CD14-positive monocyte (primary cell): ENCODE measurements around the gene CENPC. TPM values are rescaled to one million over a fixed set of nuclear protein-coding genes. Genes with fewer than 3 reads are reported as not detected.

ENCODE experiments used
- DNase-seq, 3 donors: peaks; one replicate each; pipeline ENCODE4 v3.0.0-alpha.2; 2011 to 2022
- H2AFZ ChIP-seq: 2 replicates; pipeline ENCODE4 v1.6.0; 2012; ENCODE audit warnings: mild to moderate bottlenecking, low read depth, low read length, inconsistent platforms; ENCODE audit not compliant: insufficient read depth, poor library complexity, severe bottlenecking
- H3K27ac ChIP-seq, 2 donors: 1 replicate in 1 of 2; 2 replicates in 1 of 2; pipeline ENCODE4 v1.5.1; 2012 to 2013; ENCODE audit warnings: low read length in 2 of 2, control low read depth in 1 of 2, inconsistent platforms in 1 of 2, low read depth in 1 of 2, mild to moderate bottlenecking in 1 of 2
- H3K27me3 ChIP-seq, 2 donors: one replicate each; pipeline versions ENCODE4 v1.6.0 to v1.6.1; 2011 to 2013; ENCODE audit warnings: low read length in 2 of 2; ENCODE audit not compliant: control insufficient read depth in 2 of 2, insufficient read depth in 2 of 2
- H3K36me3 ChIP-seq, 2 donors: replicated peaks in 1 of 2; 1 replicate in 1 of 2; 2 replicates in 1 of 2; pipeline versions ENCODE4 v1.5.1 to v1.6.1; 2012 to 2013; ENCODE audit warnings: low read length in 2 of 2, control low read depth in 1 of 2, inconsistent platforms in 1 of 2, mild to moderate bottlenecking in 1 of 2; ENCODE audit not compliant: insufficient read depth in 2 of 2, control insufficient read depth in 1 of 2
- H3K4me1 ChIP-seq, 2 donors: 1 replicate in 1 of 2; 2 replicates in 1 of 2; pipeline versions ENCODE4 v1.5.1 to v1.6.1; 2012 to 2013; ENCODE audit warnings: low read length in 2 of 2, control low read depth in 1 of 2, inconsistent platforms in 1 of 2, mild to moderate bottlenecking in 1 of 2, moderate library complexity in 1 of 2; ENCODE audit not compliant: insufficient read depth in 2 of 2, control insufficient read depth in 1 of 2
- H3K4me2 ChIP-seq: replicated peaks from 2 replicates; pipeline ENCODE3; 2012; ENCODE audit warnings: low read length, moderate library complexity, mild to moderate bottlenecking; ENCODE audit not compliant: poor library complexity, severe bottlenecking; ENCODE audit errors: extremely low read depth
- H3K4me3 ChIP-seq, 3 experiments: fragments of 200-600 bp in 1 of 3; sonication (generic) in 1 of 3; replicated peaks in 1 of 3; 1 replicate in 2 of 3; 2 replicates in 1 of 3; pipeline ENCODE4 v1.5.1; 2011 to 2013; ENCODE audit warnings: low read length in 3 of 3, mild to moderate bottlenecking in 3 of 3, control low read depth in 2 of 3, low read depth in 2 of 3, inconsistent platforms in 1 of 3, moderate library complexity in 1 of 3
- H3K79me2 ChIP-seq: 2 replicates; pipeline ENCODE4 v1.6.0; 2012; ENCODE audit warnings: mild to moderate bottlenecking, control low read depth, inconsistent platforms, low read length, moderate library complexity; ENCODE audit not compliant: insufficient read depth
- H3K9ac ChIP-seq: 2 replicates; pipeline ENCODE4 v1.6.0; 2017; ENCODE audit warnings: low read length, mild to moderate bottlenecking; ENCODE audit not compliant: insufficient read depth, poor library complexity, severe bottlenecking
- H3K9me3 ChIP-seq, 2 donors: replicated peaks in 1 of 2; 1 replicate in 1 of 2; 2 replicates in 1 of 2; pipeline versions ENCODE4 v1.5.1 to v1.6.1; 2012 to 2013; ENCODE audit warnings: low read length in 2 of 2, control low read depth in 1 of 2; ENCODE audit not compliant: control insufficient read depth in 1 of 2, insufficient read depth in 1 of 2
- H4K20me1 ChIP-seq: 2 replicates; pipeline ENCODE4 v1.6.0; 2012; ENCODE audit warnings: mild to moderate bottlenecking, low read length, control low read depth, moderate library complexity; ENCODE audit not compliant: insufficient read depth
- H3K27ac Mint-ChIP-seq, 7 donors: one replicate each; pipeline ENCODE4 v1.8.0; 2020; ENCODE audit warnings: mild to moderate bottlenecking in 7 of 7, mixed read lengths in 7 of 7, moderate library complexity in 6 of 7, inconsistent platforms in 2 of 7
- H3K27me3 Mint-ChIP-seq, 3 donors: one replicate each; pipeline ENCODE4 v1.8.0; 2021 to 2022; ENCODE audit warnings: low read depth in 3 of 3, mild to moderate bottlenecking in 3 of 3, mixed read lengths in 3 of 3, moderate library complexity in 3 of 3, inconsistent platforms in 1 of 3
- H3K36me3 Mint-ChIP-seq, 2 donors: one replicate each; pipeline ENCODE4 v1.8.0; 2020; ENCODE audit warnings: mixed read lengths in 2 of 2, inconsistent platforms in 1 of 2, mild to moderate bottlenecking in 1 of 2
- H3K4me1 Mint-ChIP-seq: one replicate; pipeline ENCODE4 v1.8.0; 2020; ENCODE audit warnings: mild to moderate bottlenecking, mixed read lengths
- H3K4me3 Mint-ChIP-seq, 2 donors: one replicate each; pipeline ENCODE4 v1.8.0; 2020; ENCODE audit warnings: mild to moderate bottlenecking in 2 of 2, mixed read lengths in 2 of 2, moderate library complexity in 1 of 2
- H3K9me3 Mint-ChIP-seq, 7 donors: one replicate each; pipeline ENCODE4 v1.8.0; 2020 to 2022; ENCODE audit warnings: mixed read lengths in 7 of 7, mild to moderate bottlenecking in 6 of 7, moderate library complexity in 6 of 7, inconsistent platforms in 2 of 7
- intact Hi-C, 2 donors: fragments of 100-400 bp; cut with micrococcal nuclease; formaldehyde crosslinking; loops; one replicate each; pipeline versions ENCODE4 v1.15.0 to v1.15.1; 2023
- polyA plus RNA-seq, 3 donors: library from polyadenylated mRNA; depleted of rRNA in 1 of 3; unstranded in 2 of 3; stranded (reverse) in 1 of 3; fragments of 300-500 nt in 2 of 3; fragments of >200 nt in 1 of 3; fragmentation: Illumina TruSeq in 2 of 3; gene quantifications; 1 replicate in 2 of 3; 2 replicates in 1 of 3; pipeline ENCODE4 v1.2.3, GENCODE V29; 2012 to 2021
- TF ChIP-seq, protein P1 (sequence below): fragments of 200-600 bp; IDR thresholded peaks from one replicate; pipeline ENCODE4 v1.8.0; 2022; ENCODE audit warnings: antibody characterized with exemption, mild to moderate bottlenecking

CENPC gene
- polyA plus RNA-seq, 3 donors, result 6.3 to 7.2 (median 6.7) TPM

DNA sequence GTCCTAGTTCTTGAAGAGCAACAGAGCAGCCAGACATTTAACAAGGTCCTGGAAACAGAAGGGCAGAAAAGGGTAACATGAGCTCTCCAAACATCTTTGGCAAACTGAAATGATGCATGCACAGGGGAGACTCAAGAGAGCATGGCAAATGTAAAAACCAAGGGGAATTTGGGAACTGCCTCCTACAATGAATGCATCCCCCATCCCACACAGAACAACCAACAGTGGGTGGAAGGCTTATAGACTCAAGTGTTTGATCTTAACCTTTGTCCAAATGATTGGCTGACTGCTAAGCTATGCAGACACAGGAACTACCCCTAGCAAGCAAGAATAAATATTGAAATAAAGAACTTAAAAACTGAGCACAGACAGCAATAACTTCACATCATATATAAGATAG lies 74.4 kb downstream of the CENPC start:
- Histone ChIP-seq H3K27me3 (no peaks in the 10 kb centered on the region), H3K4me3 (no peak overlapping the region), H4K20me1 (no peaks in the 10 kb centered on the region), H3K4me2 (no peak overlapping the region), H3K36me3 (peaks cover 41 to 69% of the 10 kb centered on the region in 2 donors), H3K9me3 (no peaks in the 10 kb centered on the region), H2AFZ (no peak overlapping the region), H3K9ac (no peak overlapping the region), H3K4me1 (no peaks in the 10 kb centered on the region), H3K79me2 (no peaks in the 10 kb centered on the region), H3K27ac (no peak overlapping the region)
- no peaks in the 10 kb centered on the region for H3K27me3 Mint-ChIP-seq
- H3K4me1 Mint-ChIP-seq, result peaks cover 4% of the 10 kb centered on the region
- DNase-seq, result no peak
- TF ChIP-seq, protein P1, sequence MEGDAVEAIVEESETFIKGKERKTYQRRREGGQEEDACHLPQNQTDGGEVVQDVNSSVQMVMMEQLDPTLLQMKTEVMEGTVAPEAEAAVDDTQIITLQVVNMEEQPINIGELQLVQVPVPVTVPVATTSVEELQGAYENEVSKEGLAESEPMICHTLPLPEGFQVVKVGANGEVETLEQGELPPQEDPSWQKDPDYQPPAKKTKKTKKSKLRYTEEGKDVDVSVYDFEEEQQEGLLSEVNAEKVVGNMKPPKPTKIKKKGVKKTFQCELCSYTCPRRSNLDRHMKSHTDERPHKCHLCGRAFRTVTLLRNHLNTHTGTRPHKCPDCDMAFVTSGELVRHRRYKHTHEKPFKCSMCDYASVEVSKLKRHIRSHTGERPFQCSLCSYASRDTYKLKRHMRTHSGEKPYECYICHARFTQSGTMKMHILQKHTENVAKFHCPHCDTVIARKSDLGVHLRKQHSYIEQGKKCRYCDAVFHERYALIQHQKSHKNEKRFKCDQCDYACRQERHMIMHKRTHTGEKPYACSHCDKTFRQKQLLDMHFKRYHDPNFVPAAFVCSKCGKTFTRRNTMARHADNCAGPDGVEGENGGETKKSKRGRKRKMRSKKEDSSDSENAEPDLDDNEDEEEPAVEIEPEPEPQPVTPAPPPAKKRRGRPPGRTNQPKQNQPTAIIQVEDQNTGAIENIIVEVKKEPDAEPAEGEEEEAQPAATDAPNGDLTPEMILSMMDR, result no peak
- no peak overlapping the region for H3K4me3 Mint-ChIP-seq
- H3K9me3 Mint-ChIP-seq, result no peaks in the 10 kb centered on the region
- peaks cover 58 to 81% of the 10 kb centered on the region in 2 donors for H3K36me3 Mint-ChIP-seq
- intact Hi-C loops, result no loop called here
- H3K27ac Mint-ChIP-seq, result peak overlapping the region in 1 of 7 donors; percentile 34

DNA sequence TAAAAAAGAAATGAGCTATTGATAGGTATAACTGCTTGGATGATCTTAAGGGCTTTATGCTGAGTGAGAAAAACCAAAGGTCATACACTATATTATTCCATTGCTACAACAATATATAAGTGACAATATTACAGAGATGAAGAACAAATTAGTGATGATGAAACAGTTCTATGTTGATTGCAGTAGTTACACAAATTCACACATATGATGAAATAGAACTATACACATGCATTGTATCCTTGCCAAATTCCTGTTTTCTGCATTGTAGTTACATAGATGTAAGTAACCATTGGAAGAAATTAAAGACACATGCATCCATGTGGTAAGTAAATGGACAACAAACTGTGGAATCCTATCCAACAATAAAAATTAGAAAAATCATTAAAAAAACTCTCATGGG lies 76.5 kb downstream of the CENPC start:
- Histone ChIP-seq H3K4me2 (no peak overlapping the region), H3K4me3 (no peak overlapping the region), H3K36me3 (peaks cover 28 to 51% of the 10 kb centered on the region in 2 donors), H3K27ac (peak overlapping the region in 1 of 2 donors; percentile 18), H4K20me1 (no peaks in the 10 kb centered on the region), H3K4me1 (no peaks in the 10 kb centered on the region), H3K9ac (no peak overlapping the region), H3K79me2 (no peaks in the 10 kb centered on the region), H2AFZ (no peak overlapping the region), H3K9me3 (no peaks in the 10 kb centered on the region), H3K27me3 (no peaks in the 10 kb centered on the region)
- no peaks in the 10 kb centered on the region for H3K27me3 Mint-ChIP-seq
- TF ChIP-seq, protein P1, result no peak
- no peaks in the 10 kb centered on the region for H3K9me3 Mint-ChIP-seq
- H3K36me3 Mint-ChIP-seq, result peaks cover 41 to 68% of the 10 kb centered on the region in 2 donors
- H3K4me1 Mint-ChIP-seq, result peaks cover 4% of the 10 kb centered on the region
- H3K27ac Mint-ChIP-seq, result peak overlapping the region in 1 of 7 donors; percentile 42
- intact Hi-C loops, result no loop called here
- no peak overlapping the region for H3K4me3 Mint-ChIP-seq
- peak in 1 of 3 donors; percentile 33 for DNase-seq
